NT2/D1 (cell line): Measurements from ENCODE around the gene OR1E2.
"Not testable (repeated sequence)": the region's sequence is repeated elsewhere in the genome, so short reads cannot be mapped to it uniquely, and the experiment has no call there.

Source experiments
- DNase-seq: peaks from one replicate; pipeline ENCODE4 v3.0.0-alpha.2; 2011; ENCODE audit warnings: low read depth, low spot score
- H3K27me3 ChIP-seq: 2 replicates; pipeline ENCODE4 v1.6.0; 2011; ENCODE audit warnings: mild to moderate bottlenecking; ENCODE audit not compliant: insufficient read length, insufficient read depth
- H3K36me3 ChIP-seq: 2 replicates; pipeline ENCODE4 v1.6.1; 2011; ENCODE audit warnings: mild to moderate bottlenecking, low read length, mixed read lengths; ENCODE audit not compliant: insufficient read depth, insufficient read length
- H3K4me1 ChIP-seq: 2 replicates; pipeline ENCODE4 v1.5.1; 2011; ENCODE audit not compliant: insufficient read depth, insufficient read length
- H3K4me3 ChIP-seq: 2 replicates; pipeline ENCODE4 v1.5.1; 2011; ENCODE audit warnings: low read depth; ENCODE audit not compliant: insufficient read length
- H3K9ac ChIP-seq: 2 replicates; pipeline ENCODE4 v1.6.0; 2011; ENCODE audit warnings: low read depth; ENCODE audit not compliant: insufficient read length
- H3K9me3 ChIP-seq: 2 replicates; pipeline ENCODE4 v1.5.1; 2011; ENCODE audit warnings: mild to moderate bottlenecking, low read length; ENCODE audit not compliant: insufficient read depth
- SUZ12 ChIP-seq: IDR thresholded peaks from 2 replicates; pipeline ENCODE4 v1.6.1; 2011; ENCODE audit not compliant: insufficient read length, insufficient read depth; ENCODE audit errors: extremely low read depth
- YY1 ChIP-seq: IDR thresholded peaks from 2 replicates; pipeline ENCODE4 v1.6.1; 2011; ENCODE audit not compliant: insufficient read length, insufficient read depth
- ZNF274 ChIP-seq: IDR thresholded peaks from 2 replicates; pipeline ENCODE4 v1.6.1; 2011; ENCODE audit warnings: mild to moderate bottlenecking, low read depth, low read length

Gene OR1E2

DNA sequence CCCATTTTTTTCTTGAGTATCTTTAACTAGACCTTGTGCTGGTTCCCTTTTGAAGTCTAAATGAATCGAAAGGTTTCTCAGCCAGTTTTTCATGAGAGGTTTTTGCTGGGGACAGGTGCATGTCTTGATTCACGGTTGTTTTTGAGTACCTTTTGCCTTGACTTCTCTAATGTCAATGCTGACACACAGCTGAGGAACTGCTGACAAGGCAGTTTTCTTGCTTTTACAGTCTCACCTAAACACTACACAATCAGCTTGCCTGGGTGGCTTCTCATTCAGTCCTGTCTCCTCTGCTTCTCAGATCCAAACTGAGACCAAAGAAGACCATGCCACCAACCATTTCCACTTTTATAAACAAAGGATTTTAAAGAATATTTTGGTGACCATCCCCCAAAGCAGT lies 15.4 kb downstream of the OR1E2 start:
- DNase-seq: no peak
- no peak for TF ChIP-seq SUZ12
- no peak for TF ChIP-seq YY1
- TF ChIP-seq ZNF274: no peak
- no peaks in the 10 kb centered on the region for H3K27me3 ChIP-seq

DNA sequence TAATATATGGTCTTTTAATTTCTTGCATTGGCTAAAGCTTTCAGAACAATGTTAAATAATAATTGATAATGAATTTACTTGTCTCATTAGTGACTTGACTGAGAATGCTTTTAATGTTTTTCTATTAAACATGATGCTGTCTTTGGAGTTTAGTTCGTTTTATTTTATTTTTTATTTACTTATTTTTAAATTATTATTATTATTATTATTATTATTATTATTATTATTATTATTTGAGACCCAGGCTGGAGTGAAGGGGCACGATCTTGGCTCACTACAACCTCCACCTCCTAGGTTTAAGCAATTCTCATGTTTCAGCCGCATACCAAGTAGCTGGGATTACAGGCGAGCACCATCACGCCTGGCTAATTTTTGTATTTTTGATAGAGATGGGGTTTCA lies 18.0 kb downstream of the OR1E2 start:
- TF ChIP-seq YY1 (no peak), ZNF274 (no peak), SUZ12 (no peak)
- Histone ChIP-seq H3K4me3 (no peak overlapping the region), H3K9me3 (no peaks in the 10 kb centered on the region), H3K36me3 (no peaks in the 10 kb centered on the region), H3K27me3 (no peaks in the 10 kb centered on the region), H3K9ac (no peak overlapping the region), H3K4me1 (no peaks in the 10 kb centered on the region)
- DNase-seq: no peak

More for the DNA sequence above, 15.4 kb downstream of the OR1E2 start:
- Histone ChIP-seq H3K9me3 (no peaks in the 10 kb centered on the region), H3K36me3 (no peaks in the 10 kb centered on the region), H3K4me1 (no peaks in the 10 kb centered on the region), H3K4me3 (no peak overlapping the region), H3K9ac (no peak overlapping the region)

DNA sequence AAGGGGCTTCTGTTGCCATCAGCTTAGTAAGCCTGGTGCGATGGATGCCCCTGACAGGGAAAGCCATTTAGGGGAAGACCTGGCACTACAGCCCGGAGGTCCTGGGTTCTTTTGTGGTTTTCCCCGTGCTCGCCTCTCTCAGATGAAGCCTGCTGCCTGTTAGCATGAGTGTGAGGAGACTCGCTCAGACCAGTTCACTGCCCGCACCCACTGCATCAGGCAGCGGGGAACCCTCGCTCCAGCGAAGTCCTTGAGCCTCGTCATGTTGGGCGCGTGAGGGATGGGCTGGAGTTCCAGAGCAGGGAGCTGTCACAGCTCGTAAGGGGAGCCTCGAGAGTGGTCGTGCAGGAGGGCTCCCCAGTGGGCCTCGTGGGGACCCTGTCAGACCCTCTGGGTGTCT lies 21.4 kb downstream of the OR1E2 start:
- H3K4me3 ChIP-seq, H3K27me3 ChIP-seq, H3K9ac ChIP-seq, DNase-seq, H3K9me3 ChIP-seq, H3K36me3 ChIP-seq, H3K4me1 ChIP-seq: not testable (repeated sequence)

DNA sequence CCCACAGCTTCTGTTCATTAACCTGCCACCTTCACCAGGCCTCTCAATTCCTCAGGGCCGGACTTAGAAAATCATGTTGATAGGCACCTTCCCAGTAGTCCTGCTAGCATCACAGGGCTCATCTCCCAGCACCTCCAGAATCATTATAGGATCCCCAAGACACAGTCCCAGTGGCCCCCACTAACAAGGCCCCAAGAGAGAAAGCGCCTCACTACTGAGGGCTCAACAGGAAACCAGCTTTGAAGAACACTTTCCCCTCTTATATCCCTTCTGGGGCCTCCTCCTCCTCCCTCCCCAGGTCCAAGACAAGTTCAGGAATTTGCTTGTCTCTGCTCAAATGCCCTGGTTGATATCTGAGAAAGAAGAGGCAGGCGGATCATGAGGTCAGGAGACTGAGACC lies 22.6 kb downstream of the OR1E2 start, which contains the start of gene OR3A3:
TSS of gene OR3A3 (plus strand) at position 301 of the 400 bp plus-strand sequence.
- no peak within 1 kb of the TSS for H3K4me3 ChIP-seq
- DNase-seq: no peak
- H3K4me1 ChIP-seq: peaks cover 2% of the 10 kb centered on the region
- H3K27me3 ChIP-seq: no peaks in the 10 kb centered on the region
- TF ChIP-seq SUZ12 (no peak), YY1 (no peak), ZNF274 (no peak)
- no peaks in the 10 kb centered on the region for H3K36me3 ChIP-seq
- no peak within 1 kb of the TSS for H3K9ac ChIP-seq
- peaks cover 5% of the 10 kb centered on the region; the same call in 1 of the 2 replicates for H3K9me3 ChIP-seq

DNA sequence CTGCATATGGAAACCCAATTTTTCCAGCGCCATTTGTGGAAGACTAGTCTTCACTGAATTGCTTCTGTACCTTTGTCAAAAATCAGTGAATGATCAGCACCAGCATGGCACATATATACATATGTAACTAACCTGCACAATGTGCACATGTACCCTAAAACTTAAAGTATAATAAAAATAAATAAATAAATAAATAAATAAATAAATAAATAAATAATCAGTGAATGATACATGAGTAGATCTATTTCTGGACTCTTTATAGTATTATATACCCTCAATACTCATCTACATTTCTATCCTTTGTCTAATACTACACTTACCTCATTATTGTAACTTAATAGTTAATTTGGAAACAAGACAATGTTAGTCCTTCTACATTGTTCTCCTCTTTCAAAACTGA lies 29.8 kb downstream of the OR1E2 start:
- H3K27me3 ChIP-seq: peaks cover 25% of the 10 kb centered on the region
- not testable (repeated sequence) for H3K9me3 ChIP-seq, H3K9ac ChIP-seq, DNase-seq, H3K4me3 ChIP-seq, H3K36me3 ChIP-seq, H3K4me1 ChIP-seq

DNA sequence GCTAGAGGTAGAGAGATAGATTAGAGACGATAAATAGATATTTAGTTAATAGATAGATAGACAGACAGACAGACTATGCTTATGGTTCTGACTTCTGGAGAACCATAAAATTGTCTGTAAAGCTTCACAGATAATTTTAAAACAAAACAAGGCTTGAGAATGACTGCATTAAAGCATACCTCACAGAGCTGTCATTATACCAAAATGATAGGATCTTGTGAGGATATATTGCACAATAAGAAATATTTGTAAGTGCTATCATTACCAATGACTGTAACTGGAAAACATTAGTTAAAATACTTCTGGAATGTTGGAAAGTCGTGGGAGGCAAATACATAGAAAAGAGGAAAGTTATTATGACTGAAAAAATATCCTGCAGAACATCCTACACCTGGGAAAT lies 31.9 kb downstream of the OR1E2 start:
- Histone ChIP-seq H3K4me1 (no peaks in the 10 kb centered on the region), H3K9me3 (no peaks in the 10 kb centered on the region), H3K36me3 (no peaks in the 10 kb centered on the region), H3K27me3 (peaks cover 25% of the 10 kb centered on the region), H3K9ac (no peak overlapping the region), H3K4me3 (no peak overlapping the region)
- no peak for DNase-seq
- TF ChIP-seq ZNF274 (no peak), YY1 (no peak)

DNA sequence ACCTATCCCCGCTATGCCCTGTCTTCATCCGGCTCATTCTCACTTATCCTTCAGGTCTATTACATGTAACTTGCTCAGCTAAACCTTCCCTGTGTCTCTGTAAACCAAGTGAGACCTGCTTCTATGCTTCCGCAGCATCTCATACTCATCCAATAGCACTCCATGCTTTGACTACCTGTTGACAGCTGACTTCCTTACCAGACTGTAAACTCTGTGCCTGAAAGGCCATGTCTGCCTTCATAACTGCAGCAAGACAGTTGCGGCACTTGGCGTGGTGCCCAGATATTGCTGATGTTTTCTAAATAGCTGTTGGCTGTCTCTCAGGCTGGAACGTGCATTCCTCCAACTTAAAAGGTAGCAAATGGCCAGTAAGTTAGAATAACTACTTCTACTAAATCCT lies 33.6 kb downstream of the OR1E2 start:
- H3K4me3 ChIP-seq: no peak overlapping the region
- H3K9me3 ChIP-seq: no peaks in the 10 kb centered on the region
- no peak overlapping the region for H3K9ac ChIP-seq
- DNase-seq: no peak
- H3K36me3 ChIP-seq: no peaks in the 10 kb centered on the region
- TF ChIP-seq YY1 (no peak), ZNF274 (no peak), SUZ12 (no peak)
- H3K4me1 ChIP-seq: no peaks in the 10 kb centered on the region
- H3K27me3 ChIP-seq: peaks cover 25% of the 10 kb centered on the region

DNA sequence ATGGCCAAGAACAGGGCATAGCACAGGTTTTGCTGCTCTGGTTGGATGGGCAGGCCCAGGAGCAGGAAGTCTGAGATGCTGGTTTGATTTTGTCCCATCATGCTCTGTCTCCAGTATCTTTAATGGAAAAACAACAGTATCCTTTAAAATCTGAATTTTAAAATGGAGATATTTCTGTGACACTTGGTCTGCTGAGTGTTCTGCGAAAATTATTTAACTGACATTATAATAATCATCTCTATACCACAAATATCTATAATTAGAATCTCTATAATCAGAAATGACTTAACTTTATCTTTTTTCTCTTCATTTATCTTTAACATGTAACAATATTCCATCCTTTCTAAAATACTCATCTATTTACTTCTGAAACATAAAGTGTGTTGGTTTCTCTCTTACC lies 35.3 kb downstream of the OR1E2 start, which contains the start of gene OR1E1:
TSS of gene OR1E1 (minus strand) at position 101 of the 400 bp plus-strand sequence. CDS start at position 101, 0 bp downstream.
- Histone ChIP-seq H3K27me3 (peaks cover 21% of the 10 kb centered on the region), H3K36me3 (no peaks in the 10 kb centered on the region), H3K4me1 (no peaks in the 10 kb centered on the region), H3K9ac (no peak within 1 kb of the TSS), H3K9me3 (no peaks in the 10 kb centered on the region), H3K4me3 (no peak within 1 kb of the TSS)
- DNase-seq: no peak
- TF ChIP-seq YY1 (no peak), SUZ12 (no peak), ZNF274 (no peak)

DNA sequence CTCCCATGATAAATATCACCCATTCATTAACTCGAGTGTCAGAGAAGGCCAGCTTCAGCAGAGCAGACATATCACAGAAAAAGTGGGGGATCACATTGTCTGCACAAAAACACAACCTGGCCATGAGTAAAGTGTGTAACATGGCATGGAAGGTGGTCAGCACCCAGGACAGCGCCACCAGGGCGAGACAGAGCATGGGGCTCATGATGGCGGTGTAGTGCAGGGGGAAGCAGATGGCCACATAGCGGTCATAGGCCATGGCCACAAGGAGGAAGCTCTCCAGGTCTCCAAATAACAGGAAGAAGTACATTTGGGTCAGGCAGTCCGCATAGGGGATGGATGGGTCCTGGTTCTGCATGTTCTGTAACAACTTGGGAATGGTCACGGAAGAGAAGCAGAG lies 35.8 kb downstream of the OR1E2 start:
- not testable (repeated sequence) for H3K9me3 ChIP-seq, H3K4me1 ChIP-seq, H3K36me3 ChIP-seq, DNase-seq, H3K4me3 ChIP-seq, H3K9ac ChIP-seq
- H3K27me3 ChIP-seq: peaks cover 20% of the 10 kb centered on the region
